ENCODE measurements around the gene SLCO3A1. TPM values are rescaled to one million over a fixed set of nuclear protein-coding genes. Genes with fewer than 3 reads are reported as not detected.
A peak's percentile ranks its signal among the peaks of the same experiment; 100 is the strongest.

The SLCO3A1 gene
- total RNA-seq, 1 experiment from 2014 or later, result 9.1 TPM

DNA sequence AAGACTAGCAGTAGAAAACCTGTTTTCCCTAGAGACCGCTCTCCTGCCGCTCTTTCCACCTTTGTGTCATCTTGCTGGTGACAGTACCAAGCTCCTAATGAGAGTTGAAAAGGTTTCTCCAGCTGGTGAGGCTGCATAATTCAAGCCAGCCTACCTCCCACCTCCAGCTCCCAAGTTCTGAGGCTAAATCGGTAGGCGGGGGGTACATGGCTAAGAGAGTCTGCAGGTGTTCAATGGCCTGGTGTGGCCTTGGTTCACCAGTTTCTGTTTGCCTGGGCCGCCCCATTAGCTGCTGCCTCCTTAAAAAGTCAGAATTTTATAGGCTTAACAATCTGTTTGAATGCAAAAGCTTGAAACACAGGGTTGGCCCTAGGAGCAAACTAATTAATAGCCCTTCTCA lies 262.8 kb downstream of the SLCO3A1 start (continued):
- TF ChIP-seq, protein P1, sequence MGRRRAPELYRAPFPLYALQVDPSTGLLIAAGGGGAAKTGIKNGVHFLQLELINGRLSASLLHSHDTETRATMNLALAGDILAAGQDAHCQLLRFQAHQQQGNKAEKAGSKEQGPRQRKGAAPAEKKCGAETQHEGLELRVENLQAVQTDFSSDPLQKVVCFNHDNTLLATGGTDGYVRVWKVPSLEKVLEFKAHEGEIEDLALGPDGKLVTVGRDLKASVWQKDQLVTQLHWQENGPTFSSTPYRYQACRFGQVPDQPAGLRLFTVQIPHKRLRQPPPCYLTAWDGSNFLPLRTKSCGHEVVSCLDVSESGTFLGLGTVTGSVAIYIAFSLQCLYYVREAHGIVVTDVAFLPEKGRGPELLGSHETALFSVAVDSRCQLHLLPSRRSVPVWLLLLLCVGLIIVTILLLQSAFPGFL (CRISPR knock-in tag; IDR thresholded peaks at IDR 0.05; ENCODE audit: borderline replicate concordance), result no peak
- TF ChIP-seq ZNF121 (CRISPR knock-in tag; IDR thresholded peaks at IDR 0.05), result no peak
- TF ChIP-seq SOX15 (CRISPR knock-in tag; IDR thresholded peaks at IDR 0.05), result no peak
- TF ChIP-seq ZNF423 (CRISPR knock-in tag; IDR thresholded peaks at IDR 0.05), result no peak
- TF ChIP-seq, protein P2, sequence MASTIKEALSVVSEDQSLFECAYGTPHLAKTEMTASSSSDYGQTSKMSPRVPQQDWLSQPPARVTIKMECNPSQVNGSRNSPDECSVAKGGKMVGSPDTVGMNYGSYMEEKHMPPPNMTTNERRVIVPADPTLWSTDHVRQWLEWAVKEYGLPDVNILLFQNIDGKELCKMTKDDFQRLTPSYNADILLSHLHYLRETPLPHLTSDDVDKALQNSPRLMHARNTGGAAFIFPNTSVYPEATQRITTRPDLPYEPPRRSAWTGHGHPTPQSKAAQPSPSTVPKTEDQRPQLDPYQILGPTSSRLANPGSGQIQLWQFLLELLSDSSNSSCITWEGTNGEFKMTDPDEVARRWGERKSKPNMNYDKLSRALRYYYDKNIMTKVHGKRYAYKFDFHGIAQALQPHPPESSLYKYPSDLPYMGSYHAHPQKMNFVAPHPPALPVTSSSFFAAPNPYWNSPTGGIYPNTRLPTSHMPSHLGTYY (CRISPR knock-in tag; IDR thresholded peaks at IDR 0.05), result no peak
- no peak for TF ChIP-seq ZBTB21 (CRISPR knock-in tag; IDR thresholded peaks at IDR 0.05; ENCODE audit: borderline replicate concordance)
- no peak for TF ChIP-seq ELF4 (CRISPR knock-in tag; IDR thresholded peaks at IDR 0.05; ENCODE audit: low read depth)
- no peak for TF ChIP-seq RELA (CRISPR knock-in tag; IDR thresholded peaks at IDR 0.05; ENCODE audit: borderline replicate concordance)

DNA sequence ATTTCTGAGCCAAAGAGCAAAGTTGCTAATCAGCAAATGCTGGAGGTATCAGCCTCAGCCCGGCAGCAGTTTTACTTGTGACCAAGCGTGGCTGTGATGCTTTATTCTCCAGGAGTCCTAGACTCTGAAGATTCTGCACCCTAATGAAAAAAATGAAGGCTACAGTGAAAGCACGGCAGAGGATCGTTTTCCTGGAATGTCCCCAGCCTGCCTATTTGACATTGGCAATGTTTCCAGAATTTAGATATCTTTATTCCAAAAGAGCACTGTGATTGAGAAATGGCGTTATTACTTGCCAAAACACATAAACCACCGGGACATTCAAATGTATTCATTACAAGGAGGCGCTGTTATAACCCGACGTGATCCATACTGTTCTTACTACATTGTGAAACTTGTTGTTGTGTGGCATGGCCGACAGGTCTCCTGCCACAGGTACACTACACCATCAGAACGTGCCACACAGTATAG lies 263.8 kb downstream of the SLCO3A1 start:
- ChIA-PET POLR2A (no interaction called here), CTCF (no interaction called here)
- TF ChIP-seq, protein P3, sequence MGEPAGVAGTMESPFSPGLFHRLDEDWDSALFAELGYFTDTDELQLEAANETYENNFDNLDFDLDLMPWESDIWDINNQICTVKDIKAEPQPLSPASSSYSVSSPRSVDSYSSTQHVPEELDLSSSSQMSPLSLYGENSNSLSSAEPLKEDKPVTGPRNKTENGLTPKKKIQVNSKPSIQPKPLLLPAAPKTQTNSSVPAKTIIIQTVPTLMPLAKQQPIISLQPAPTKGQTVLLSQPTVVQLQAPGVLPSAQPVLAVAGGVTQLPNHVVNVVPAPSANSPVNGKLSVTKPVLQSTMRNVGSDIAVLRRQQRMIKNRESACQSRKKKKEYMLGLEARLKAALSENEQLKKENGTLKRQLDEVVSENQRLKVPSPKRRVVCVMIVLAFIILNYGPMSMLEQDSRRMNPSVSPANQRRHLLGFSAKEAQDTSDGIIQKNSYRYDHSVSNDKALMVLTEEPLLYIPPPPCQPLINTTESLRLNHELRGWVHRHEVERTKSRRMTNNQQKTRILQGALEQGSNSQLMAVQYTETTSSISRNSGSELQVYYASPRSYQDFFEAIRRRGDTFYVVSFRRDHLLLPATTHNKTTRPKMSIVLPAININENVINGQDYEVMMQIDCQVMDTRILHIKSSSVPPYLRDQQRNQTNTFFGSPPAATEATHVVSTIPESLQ (CRISPR knock-in tag; IDR thresholded peaks at IDR 0.05), result no peak
- no peak for TF ChIP-seq TEAD4 (CRISPR knock-in tag; IDR thresholded peaks at IDR 0.05)
- TF ChIP-seq, protein P4, sequence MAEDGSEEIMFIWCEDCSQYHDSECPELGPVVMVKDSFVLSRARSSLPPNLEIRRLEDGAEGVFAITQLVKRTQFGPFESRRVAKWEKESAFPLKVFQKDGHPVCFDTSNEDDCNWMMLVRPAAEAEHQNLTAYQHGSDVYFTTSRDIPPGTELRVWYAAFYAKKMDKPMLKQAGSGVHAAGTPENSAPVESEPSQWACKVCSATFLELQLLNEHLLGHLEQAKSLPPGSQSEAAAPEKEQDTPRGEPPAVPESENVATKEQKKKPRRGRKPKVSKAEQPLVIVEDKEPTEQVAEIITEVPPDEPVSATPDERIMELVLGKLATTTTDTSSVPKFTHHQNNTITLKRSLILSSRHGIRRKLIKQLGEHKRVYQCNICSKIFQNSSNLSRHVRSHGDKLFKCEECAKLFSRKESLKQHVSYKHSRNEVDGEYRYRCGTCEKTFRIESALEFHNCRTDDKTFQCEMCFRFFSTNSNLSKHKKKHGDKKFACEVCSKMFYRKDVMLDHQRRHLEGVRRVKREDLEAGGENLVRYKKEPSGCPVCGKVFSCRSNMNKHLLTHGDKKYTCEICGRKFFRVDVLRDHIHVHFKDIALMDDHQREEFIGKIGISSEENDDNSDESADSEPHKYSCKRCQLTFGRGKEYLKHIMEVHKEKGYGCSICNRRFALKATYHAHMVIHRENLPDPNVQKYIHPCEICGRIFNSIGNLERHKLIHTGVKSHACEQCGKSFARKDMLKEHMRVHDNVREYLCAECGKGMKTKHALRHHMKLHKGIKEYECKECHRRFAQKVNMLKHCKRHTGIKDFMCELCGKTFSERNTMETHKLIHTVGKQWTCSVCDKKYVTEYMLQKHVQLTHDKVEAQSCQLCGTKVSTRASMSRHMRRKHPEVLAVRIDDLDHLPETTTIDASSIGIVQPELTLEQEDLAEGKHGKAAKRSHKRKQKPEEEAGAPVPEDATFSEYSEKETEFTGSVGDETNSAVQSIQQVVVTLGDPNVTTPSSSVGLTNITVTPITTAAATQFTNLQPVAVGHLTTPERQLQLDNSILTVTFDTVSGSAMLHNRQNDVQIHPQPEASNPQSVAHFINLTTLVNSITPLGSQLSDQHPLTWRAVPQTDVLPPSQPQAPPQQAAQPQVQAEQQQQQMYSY (CRISPR knock-in tag; IDR thresholded peaks at IDR 0.05), result peak; percentile 69
- TF ChIP-seq, protein P5, sequence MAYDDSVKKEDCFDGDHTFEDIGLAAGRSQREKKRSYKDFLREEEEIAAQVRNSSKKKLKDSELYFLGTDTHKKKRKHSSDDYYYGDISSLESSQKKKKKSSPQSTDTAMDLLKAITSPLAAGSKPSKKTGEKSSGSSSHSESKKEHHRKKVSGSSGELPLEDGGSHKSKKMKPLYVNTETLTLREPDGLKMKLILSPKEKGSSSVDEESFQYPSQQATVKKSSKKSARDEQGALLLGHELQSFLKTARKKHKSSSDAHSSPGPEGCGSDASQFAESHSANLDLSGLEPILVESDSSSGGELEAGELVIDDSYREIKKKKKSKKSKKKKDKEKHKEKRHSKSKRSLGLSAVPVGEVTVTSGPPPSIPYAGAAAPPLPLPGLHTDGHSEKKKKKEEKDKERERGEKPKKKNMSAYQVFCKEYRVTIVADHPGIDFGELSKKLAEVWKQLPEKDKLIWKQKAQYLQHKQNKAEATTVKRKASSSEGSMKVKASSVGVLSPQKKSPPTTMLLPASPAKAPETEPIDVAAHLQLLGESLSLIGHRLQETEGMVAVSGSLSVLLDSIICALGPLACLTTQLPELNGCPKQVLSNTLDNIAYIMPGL (CRISPR knock-in tag; IDR thresholded peaks at IDR 0.05), result no peak
- H3K27me3 Mint-ChIP-seq (ENCODE audit: low read depth), result peaks cover 12% of the 10 kb centered on the region
- ATAC-seq (no peak), DNase-seq (ENCODE audit: low spot score) (no peak)
- peaks cover 18% of the 10 kb centered on the region for H3K36me3 Mint-ChIP-seq
- peaks cover 19% of the 10 kb centered on the region for H3K9me3 Mint-ChIP-seq
- no peak overlapping the region for H3K4me3 Mint-ChIP-seq
- peaks cover 75% of the 10 kb centered on the region for H3K4me1 Mint-ChIP-seq
- peak overlapping the region; percentile 91 for H3K27ac Mint-ChIP-seq
